Activated T-helper 2 cell treated with anti-CD3 and anti-CD28 coated beads, Interferon-gamma antibody, Interleukin-2, Interleukin-4, amounts not matched to agents 10 μg/mL and 5 μg/mL and 100 μg/mL, durations not matched to agents 14 hours and 24 hours and 36 hours (primary cell): ENCODE results near the gene MAP1LC3B2. TPM values are rescaled to one million over a fixed set of nuclear protein-coding genes. Genes with fewer than 3 reads are reported as not detected.

Source experiments
- DNase-seq: peaks from one replicate; pipeline ENCODE4 v3.0.0; 2021; ENCODE audit warnings: low spot score
- H3K27ac Mint-ChIP-seq: one replicate; pipeline ENCODE4 v1.8.0; 2021; ENCODE audit warnings: mixed read lengths
- H3K27me3 Mint-ChIP-seq: one replicate; pipeline ENCODE4 v1.8.0; 2021; ENCODE audit warnings: low read depth, mixed read lengths
- H3K36me3 Mint-ChIP-seq: one replicate; pipeline ENCODE4 v1.8.0; 2021; ENCODE audit warnings: low read depth, mixed read lengths
- H3K4me1 Mint-ChIP-seq: one replicate; pipeline ENCODE4 v1.8.0; 2021; ENCODE audit warnings: low read depth, mixed read lengths
- H3K4me3 Mint-ChIP-seq: one replicate; pipeline ENCODE4 v1.8.0; 2021; ENCODE audit warnings: low read depth, mild to moderate bottlenecking, moderate library complexity, mixed read lengths
- H3K9me3 Mint-ChIP-seq: one replicate; pipeline ENCODE4 v1.8.0; 2021; ENCODE audit warnings: mixed read lengths
- intact Hi-C: fragments of 100-400 bp; cut with micrococcal nuclease; formaldehyde crosslinking; loops from one replicate; pipeline ENCODE4 v1.15.1; 2023
- total RNA-seq: library from RNA; stranded (reverse); gene quantifications from 2 replicates; pipeline ENCODE4 v1.2.3, GENCODE V29; 2022

Gene MAP1LC3B2
- 0.37 and 0.60 TPM in 2 replicates for total RNA-seq

DNA sequence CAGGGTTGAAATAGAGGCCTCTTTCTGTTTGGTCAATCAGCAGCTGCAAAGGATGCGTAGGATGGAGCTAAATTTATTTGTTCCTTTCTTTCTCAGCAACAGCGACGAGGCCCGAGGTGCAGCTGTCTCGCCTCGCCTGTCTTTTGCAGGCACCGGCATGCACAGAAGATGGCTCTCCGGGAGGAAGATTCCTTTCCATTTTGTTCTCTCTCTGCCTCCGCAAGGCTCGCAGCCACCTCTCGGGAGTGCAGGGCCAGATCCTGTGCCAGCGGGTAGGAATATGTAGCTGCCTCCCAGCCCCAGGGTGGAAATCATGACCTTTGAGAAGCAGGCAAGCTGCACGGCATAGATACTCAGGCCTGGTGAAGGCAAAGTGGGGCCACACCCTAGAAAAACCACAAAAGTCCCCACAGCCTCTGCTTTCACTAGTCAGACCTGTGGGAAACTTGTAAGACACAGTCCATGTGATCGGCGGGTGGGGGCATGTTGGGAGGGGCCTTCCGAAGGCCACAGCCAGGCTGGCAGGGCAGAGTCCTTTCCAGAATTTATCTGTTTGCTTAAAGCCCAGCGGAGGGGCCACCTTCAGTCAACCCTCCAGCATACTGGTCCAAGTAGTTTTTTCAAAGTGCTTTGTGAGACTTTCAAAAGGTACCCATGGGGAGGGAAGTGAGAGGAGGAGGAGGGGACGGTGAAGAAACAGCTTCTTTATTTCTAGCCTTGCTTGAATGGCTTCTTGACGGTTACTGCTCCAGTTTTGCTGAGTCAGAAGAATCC lies at the start of gene MAP1LC3B2:
Gene MAP1LC3B2 (plus strand): TSS at position 220 of the 774 bp plus-strand sequence. CDS start 16,562 bp downstream, outside the sequence.
- peak within 1 kb of the TSS; percentile 51 for H3K4me3 Mint-ChIP-seq
- peak within 1 kb of the TSS; percentile 95 for H3K27ac Mint-ChIP-seq
- peaks cover 12% of the 10 kb centered on the region for H3K36me3 Mint-ChIP-seq
- no peaks in the 10 kb centered on the region for H3K27me3 Mint-ChIP-seq
- H3K9me3 Mint-ChIP-seq: peaks cover 21% of the 10 kb centered on the region
- H3K4me1 Mint-ChIP-seq: peaks cover 42% of the 10 kb centered on the region
- intact Hi-C loops: loop anchor here (1.0 to 10.0 kb wide), 7 partner anchors 21 to 471 kb away; partner anchors contain the start of gene MED13L
- peak; percentile 86 for DNase-seq

DNA sequence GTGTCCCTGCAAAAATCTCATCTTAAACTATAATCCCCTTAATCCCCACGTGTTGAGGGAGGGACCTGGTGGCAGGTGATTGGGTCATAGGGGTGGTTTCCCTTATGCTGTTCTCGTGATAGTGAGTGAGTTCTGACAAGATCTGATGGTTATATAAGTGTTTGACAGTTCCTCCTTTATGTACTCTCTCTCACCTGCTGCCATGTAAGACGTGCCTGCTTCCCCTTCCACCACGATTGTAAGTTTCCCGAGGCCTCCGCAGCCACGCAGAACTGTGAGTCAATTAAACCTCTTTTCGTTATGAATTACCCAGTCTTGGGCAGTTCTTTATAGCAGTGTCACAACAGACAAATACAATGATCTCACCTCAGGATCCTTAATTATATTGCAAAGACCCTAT lies 45.2 kb upstream of the MAP1LC3B2 start:
- no peak overlapping the region for H3K4me3 Mint-ChIP-seq
- H3K9me3 Mint-ChIP-seq: no peaks in the 10 kb centered on the region
- peaks cover 12% of the 10 kb centered on the region for H3K27me3 Mint-ChIP-seq
- DNase-seq: no peak
- H3K4me1 Mint-ChIP-seq: no peaks in the 10 kb centered on the region
- intact Hi-C loops: no loop called here
- H3K27ac Mint-ChIP-seq: no peak overlapping the region
- no peaks in the 10 kb centered on the region for H3K36me3 Mint-ChIP-seq

DNA sequence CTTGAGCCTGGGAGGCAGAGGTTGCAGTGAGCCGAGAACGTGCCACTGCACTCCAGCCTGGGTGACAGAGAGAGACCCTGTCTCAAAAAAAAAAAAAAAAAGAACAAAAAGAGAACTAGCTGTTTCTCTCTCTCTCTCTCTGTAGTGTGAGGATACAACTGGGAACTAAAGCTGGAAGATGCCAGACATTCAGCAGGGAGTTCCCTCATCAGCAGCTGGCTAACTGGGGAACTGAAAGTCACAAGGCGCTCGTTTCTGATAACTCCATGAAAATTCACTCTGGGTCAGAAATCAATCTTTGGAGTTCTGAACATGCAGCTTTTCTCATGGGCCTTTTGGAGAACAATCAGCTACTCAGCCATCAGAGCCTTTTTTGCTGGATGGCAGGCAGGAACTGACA lies 43.5 kb upstream of the MAP1LC3B2 start:
- no peaks in the 10 kb centered on the region for H3K9me3 Mint-ChIP-seq

DNA sequence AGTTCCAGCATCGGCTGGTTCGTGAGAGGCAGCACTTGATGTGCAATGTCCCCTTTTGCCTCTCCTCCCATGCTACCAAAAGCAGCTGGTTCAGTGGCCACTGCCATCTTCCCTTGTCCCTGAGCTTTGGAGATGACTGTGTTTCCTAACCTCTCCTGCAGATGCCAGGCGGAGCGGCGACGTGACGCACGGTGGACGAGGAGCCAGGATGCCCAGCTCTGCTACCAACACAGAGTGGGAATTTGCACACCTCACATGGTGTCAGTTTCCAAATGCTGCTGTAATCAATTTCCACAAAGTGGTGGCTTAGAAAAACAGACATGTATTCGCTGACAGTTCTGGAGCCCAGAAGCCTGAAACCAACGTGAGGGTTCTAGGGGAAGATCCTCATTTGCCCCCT lies 42.5 kb upstream of the MAP1LC3B2 start:
- intact Hi-C loops: no loop called here
- H3K9me3 Mint-ChIP-seq: no peaks in the 10 kb centered on the region
- no peak overlapping the region for H3K4me3 Mint-ChIP-seq
- DNase-seq: no peak
- H3K4me1 Mint-ChIP-seq: peaks cover 11% of the 10 kb centered on the region
- H3K27ac Mint-ChIP-seq: no peak overlapping the region
- H3K36me3 Mint-ChIP-seq: no peaks in the 10 kb centered on the region
- H3K27me3 Mint-ChIP-seq: peaks cover 12% of the 10 kb centered on the region

More for the DNA sequence above, 43.5 kb upstream of the MAP1LC3B2 start:
- intact Hi-C loops: no loop called here
- peaks cover 11% of the 10 kb centered on the region for H3K27me3 Mint-ChIP-seq
- H3K36me3 Mint-ChIP-seq: no peaks in the 10 kb centered on the region
- H3K4me3 Mint-ChIP-seq: no peak overlapping the region
- no peak overlapping the region for H3K27ac Mint-ChIP-seq
- no peak for DNase-seq
- H3K4me1 Mint-ChIP-seq: peaks cover 2% of the 10 kb centered on the region

DNA sequence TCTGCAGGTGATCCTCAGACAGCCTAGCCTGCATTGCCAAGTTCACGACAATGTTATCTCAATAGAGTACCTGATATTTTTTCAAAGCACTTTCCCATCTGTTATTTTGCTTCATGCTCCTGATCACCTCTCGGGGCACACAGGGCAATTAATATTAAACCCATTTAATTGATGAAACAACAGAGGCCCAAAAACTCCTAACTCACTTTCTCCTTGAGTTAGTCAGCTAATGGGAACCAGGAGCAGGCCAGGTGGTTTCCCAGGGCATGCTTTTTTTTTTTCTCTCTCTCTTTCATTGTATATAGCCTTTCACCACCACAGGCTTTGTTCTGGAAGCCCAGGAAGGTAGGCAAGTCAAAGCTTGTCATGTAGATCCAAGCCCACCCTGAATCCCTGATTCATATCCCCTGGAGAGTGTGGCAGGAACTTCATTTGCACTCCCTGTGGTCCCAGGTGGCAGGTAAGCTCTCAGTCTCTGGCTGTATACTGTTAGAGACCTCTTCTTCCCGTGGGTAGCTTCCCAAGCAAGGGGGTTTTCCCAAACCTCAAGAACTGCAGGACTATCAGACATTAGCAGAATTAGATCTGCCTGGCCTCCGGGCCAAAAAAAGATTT lies 41.6 kb upstream of the MAP1LC3B2 start:
- H3K27me3 Mint-ChIP-seq: peaks cover 10% of the 10 kb centered on the region
- H3K9me3 Mint-ChIP-seq: no peaks in the 10 kb centered on the region
- no peak overlapping the region for H3K4me3 Mint-ChIP-seq
- H3K4me1 Mint-ChIP-seq: peaks cover 11% of the 10 kb centered on the region
- no peaks in the 10 kb centered on the region for H3K36me3 Mint-ChIP-seq
- DNase-seq: no peak
- intact Hi-C loops: no loop called here
- H3K27ac Mint-ChIP-seq: no peak overlapping the region

DNA sequence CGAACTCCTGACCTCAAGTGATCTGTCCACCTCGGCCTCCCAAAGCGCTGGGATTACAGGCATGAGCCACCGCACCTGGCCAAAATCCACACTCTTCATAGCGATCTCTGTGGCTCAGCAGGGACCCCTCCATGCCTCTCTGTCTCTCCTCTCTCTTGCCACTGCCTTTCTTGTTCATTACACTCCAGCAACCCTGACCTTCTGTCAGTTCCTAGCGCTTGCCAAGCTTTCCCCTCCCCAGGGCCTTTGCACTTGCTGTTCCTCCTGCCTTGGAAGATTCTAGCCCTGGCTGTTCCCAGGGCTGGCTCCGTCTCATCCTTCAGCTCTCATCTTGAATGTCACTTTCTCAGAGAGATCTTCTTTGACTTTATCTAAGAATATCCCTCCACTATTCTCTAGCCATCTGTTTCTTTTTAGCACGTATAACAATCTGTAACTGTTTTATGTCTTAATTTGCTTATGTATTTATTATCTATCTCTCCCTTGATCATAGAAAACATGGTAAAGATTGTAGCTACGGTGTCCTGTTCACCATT lies 38.9 kb upstream of the MAP1LC3B2 start:
- no peak overlapping the region for H3K4me3 Mint-ChIP-seq
- H3K27me3 Mint-ChIP-seq: peaks cover 7% of the 10 kb centered on the region
- no peaks in the 10 kb centered on the region for H3K36me3 Mint-ChIP-seq
- no peak overlapping the region for H3K27ac Mint-ChIP-seq
- H3K9me3 Mint-ChIP-seq: no peaks in the 10 kb centered on the region
- intact Hi-C loops: no loop called here
- DNase-seq: no peak
- peaks cover 11% of the 10 kb centered on the region for H3K4me1 Mint-ChIP-seq

DNA sequence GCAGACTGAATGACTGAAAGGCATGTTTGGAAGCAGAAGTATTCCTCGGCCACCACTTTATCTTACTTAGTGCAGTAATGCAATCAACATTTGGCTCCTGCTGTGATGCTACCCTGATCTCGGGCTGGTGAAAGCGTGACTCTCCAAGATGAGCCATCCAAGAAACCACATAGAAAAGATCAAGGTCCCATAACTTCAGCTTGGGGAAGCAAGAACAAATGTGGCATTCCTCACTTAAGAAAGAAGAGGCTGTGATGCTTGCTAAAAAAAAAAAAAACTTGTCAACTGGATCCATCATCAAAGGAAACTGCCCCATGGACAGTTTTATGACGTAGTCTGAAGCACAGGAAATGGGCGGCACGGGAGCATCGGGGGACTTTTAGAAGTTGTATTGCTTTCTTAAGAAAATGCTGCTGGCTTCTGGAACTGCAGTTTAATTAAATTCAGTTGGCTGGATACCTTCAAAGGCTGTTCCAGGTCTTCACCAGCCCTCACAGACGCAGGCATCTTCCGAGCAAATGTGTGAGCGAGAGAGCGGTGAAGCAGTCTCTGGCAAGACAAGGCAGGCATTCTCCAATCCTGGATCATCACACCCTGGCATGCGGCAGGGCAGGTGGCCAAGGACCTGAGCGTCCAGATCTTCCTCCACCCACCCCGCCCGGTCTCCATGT lies 38.2 kb upstream of the MAP1LC3B2 start:
- DNase-seq: no peak
- Mint-ChIP-seq H3K27me3 (peaks cover 12% of the 10 kb centered on the region), H3K36me3 (no peaks in the 10 kb centered on the region), H3K9me3 (no peaks in the 10 kb centered on the region), H3K4me1 (peaks cover 11% of the 10 kb centered on the region), H3K4me3 (no peak overlapping the region), H3K27ac (no peak overlapping the region)
- intact Hi-C loops: no loop called here

DNA sequence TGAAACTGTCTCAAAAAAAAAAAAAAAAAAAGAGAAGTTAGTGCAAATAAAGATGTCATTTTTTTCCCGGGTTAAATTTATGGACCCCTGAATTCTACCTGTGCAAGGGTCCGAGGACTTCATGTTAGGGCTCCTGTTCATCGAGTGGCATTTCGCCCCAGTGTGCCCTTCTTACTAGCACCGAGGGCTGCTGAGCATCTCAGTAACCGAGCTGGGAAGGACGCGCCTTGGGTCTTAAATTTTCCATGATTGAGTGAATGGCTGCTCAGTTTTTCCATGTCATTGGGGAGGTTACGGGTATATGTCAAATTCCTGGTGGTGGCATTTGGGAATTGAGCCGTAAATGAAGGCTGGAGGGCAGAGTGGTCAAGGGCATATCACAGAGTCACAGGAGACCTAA lies 34.9 kb upstream of the MAP1LC3B2 start:
- Mint-ChIP-seq H3K27ac (no peak overlapping the region), H3K27me3 (peaks cover 26% of the 10 kb centered on the region), H3K36me3 (no peaks in the 10 kb centered on the region), H3K4me1 (peaks cover 11% of the 10 kb centered on the region), H3K9me3 (no peaks in the 10 kb centered on the region), H3K4me3 (no peak overlapping the region)
- intact Hi-C loops: no loop called here
- no peak for DNase-seq

DNA sequence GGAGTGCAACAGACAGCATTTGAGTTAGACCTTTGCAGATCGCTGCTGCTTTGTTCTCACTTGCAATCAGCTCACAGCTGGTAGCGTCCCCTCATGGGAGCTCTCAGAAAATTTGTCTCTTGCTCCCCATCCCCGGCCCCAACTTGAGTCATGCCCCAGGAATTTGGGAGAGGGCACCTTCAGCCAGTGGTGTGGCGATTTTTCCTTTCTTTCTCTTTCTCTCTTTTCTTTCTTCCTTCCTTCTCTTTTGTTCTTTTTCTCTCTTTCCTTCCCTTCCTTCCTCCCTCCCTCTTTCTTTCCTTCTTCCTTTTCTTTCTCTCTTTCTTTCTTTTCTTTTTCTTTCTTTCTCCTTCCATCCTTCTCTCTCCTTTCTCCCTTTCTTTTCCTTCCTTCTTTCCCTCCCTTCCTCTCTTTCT lies 34.2 kb upstream of the MAP1LC3B2 start:
- intact Hi-C loops: no loop called here
- H3K9me3 Mint-ChIP-seq: no peaks in the 10 kb centered on the region
- H3K36me3 Mint-ChIP-seq: no peaks in the 10 kb centered on the region
- no peak overlapping the region for H3K27ac Mint-ChIP-seq
- DNase-seq: no peak
- peaks cover 26% of the 10 kb centered on the region for H3K27me3 Mint-ChIP-seq
- H3K4me3 Mint-ChIP-seq: no peak overlapping the region
- H3K4me1 Mint-ChIP-seq: peaks cover 11% of the 10 kb centered on the region

DNA sequence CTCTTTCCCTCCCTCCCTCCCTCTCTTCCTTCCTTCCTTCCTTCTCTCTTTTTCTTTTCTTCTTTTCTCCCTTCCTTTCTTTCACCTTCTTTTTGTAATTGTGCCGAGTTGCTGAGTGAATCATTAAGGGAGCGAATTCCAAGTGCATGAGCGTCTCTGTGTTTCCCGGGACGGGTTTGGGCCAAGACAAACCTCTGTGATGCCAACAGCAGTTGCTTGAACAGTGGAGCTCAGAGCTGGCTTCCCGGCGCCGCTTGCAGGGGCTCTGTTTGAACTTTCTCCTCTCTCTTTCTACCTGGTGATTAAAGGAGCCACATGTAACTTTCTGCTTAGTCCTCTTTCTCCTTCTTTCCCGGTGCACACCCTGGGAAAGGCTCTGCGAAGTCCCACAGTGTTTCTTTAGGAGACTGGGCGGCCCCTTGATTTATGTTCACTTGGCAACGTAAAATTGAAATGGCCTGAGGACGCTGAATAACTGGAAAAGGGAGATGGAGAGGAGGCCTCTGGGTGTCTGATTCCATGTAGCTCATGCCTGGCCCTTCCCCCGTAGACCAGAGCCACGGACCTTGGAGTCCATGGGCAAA lies 33.7 kb upstream of the MAP1LC3B2 start:
- peaks cover 26% of the 10 kb centered on the region for H3K27me3 Mint-ChIP-seq

DNA sequence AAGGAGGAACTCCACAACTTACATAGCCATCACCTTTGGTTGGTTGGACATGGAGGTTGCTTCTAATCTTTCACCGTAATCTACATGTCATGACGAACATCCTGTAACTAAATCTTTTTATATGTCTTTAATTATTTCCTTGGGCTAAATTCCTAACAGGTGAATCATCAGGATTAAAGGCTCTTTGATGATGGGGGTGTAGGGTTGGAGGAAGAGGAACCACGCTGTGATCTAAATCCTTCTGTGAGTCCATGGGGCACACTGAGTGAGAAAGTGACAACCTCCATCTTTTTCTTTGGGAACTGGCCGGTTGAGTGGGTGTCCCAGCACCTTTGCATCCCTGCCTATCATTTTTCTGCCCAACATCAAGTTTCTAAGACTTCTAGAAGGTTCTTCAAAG lies 31.1 kb upstream of the MAP1LC3B2 start:
- H3K4me3 Mint-ChIP-seq: no peak overlapping the region
- intact Hi-C loops: no loop called here
- H3K4me1 Mint-ChIP-seq: peaks cover 5% of the 10 kb centered on the region
- DNase-seq: no peak
- H3K27ac Mint-ChIP-seq: no peak overlapping the region
- H3K36me3 Mint-ChIP-seq: no peaks in the 10 kb centered on the region
- peaks cover 25% of the 10 kb centered on the region for H3K27me3 Mint-ChIP-seq
- no peaks in the 10 kb centered on the region for H3K9me3 Mint-ChIP-seq

More for the DNA sequence above, 33.7 kb upstream of the MAP1LC3B2 start:
- intact Hi-C loops: no loop called here
- Mint-ChIP-seq H3K27ac (no peak overlapping the region), H3K36me3 (no peaks in the 10 kb centered on the region), H3K9me3 (no peaks in the 10 kb centered on the region), H3K4me1 (peaks cover 11% of the 10 kb centered on the region), H3K4me3 (no peak overlapping the region)
- no peak for DNase-seq

DNA sequence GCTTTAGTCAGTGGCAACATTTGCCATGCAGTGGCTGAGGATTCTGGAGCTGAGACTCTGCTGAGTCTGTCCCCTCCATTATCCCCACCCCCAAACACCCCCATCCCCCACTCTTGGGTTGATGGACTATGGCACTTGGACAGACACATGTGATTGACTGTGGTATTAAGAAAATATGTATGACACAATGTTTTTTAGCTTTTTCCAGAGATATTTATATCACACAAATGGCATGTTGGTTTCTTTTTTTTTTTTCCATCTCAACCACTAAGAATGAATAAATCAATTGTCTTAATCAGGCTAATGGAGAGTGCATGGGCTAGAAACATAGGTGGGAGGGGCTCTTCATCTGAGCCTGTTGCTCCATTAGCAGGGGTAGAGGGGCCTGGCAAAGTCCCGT lies 30.7 kb upstream of the MAP1LC3B2 start:
- no peak for DNase-seq
- H3K9me3 Mint-ChIP-seq: no peaks in the 10 kb centered on the region
- intact Hi-C loops: no loop called here

More for the DNA sequence above, 30.7 kb upstream of the MAP1LC3B2 start:
- no peaks in the 10 kb centered on the region for H3K36me3 Mint-ChIP-seq
- peaks cover 25% of the 10 kb centered on the region for H3K27me3 Mint-ChIP-seq
- no peak overlapping the region for H3K27ac Mint-ChIP-seq
- no peak overlapping the region for H3K4me3 Mint-ChIP-seq
- H3K4me1 Mint-ChIP-seq: peaks cover 6% of the 10 kb centered on the region
